ENCODE measurements around the gene L2HGDH. TPM values are rescaled to one million over a fixed set of nuclear protein-coding genes. Genes with fewer than 3 reads are reported as not detected.

Gene L2HGDH
- total and polyA plus RNA-seq, 9 of the 15 experiments (the other 6 are each of a cell fraction or from before 2014, with no cell fraction given): 1.7 to 16.1 (median 10.5) TPM

- TF ChIP-seq ATF1 (CRISPR knock-in tag; IDR thresholded peaks at IDR 0.05) (no peak), ATF1 (tag; IDR thresholded peaks at IDR 0.05) (peak; percentile 58; the same call in 1 of the 2 replicates), KAT8 (IDR thresholded peaks at IDR 0.05; ENCODE audit: low read depth) (no peak), PHF8 (IDR thresholded peaks at IDR 0.05; ENCODE audit: borderline replicate concordance, low read length) (no peak), PURB (CRISPR knock-in tag; IDR thresholded peaks at IDR 0.05; ENCODE audit: low read depth) (no peak), TFE3 (CRISPR knock-in tag; IDR thresholded peaks at IDR 0.05) (peak; percentile 95), DEAF1 (CRISPR knock-in tag; IDR thresholded peaks at IDR 0.05) (peak; percentile 12; the same call in 1 of the 2 replicates), ZNF561 (CRISPR knock-in tag; conservative IDR thresholded peaks at IDR 0.05) (no peak), KLF10 (CRISPR knock-in tag; IDR thresholded peaks at IDR 0.05) (no peak), MITF (IDR thresholded peaks at IDR 0.05) (no peak), WHSC1 (IDR thresholded peaks at IDR 0.05; ENCODE audit: low read length) (no peak), TRIM25 (IDR thresholded peaks at IDR 0.05; ENCODE audit: borderline replicate concordance) (no peak), GTF3C2 (IDR thresholded peaks at IDR 0.05; ENCODE audit: borderline replicate concordance, extremely low read depth, insufficient read length) (no peak), MECOM (CRISPR knock-in tag; IDR thresholded peaks at IDR 0.05) (no peak), THRAP3 (IDR thresholded peaks at IDR 0.05; ENCODE audit: borderline replicate concordance) (no peak), ZNF830 (CRISPR knock-in tag; IDR thresholded peaks at IDR 0.05) (no peak), SIN3A (IDR thresholded peaks at IDR 0.05; ENCODE audit: borderline replicate concordance in 2 of 2, control insufficient read depth in 1 of 2, low read depth in 2 of 2, low read length in 2 of 2) (no peak)
Observed at GRCh38 chr14:50321009-50321660, 9.1 kb upstream of the L2HGDH start (continued).
